GM12875 (cell line): Measurements from ENCODE around the gene MISP.

Source experiments
- H3K4me3 ChIP-seq: one replicate; pipeline ENCODE4 v1.5.1; 2011; ENCODE audit warnings: low read depth, low read length, control low read depth
- CTCF ChIP-seq: IDR thresholded peaks from 2 replicates; pipeline ENCODE4 v1.5.1; 2011; ENCODE audit warnings: low read depth, mild to moderate bottlenecking, control low read depth, inconsistent platforms, low read length, moderate library complexity, borderline replicate concordance; ENCODE audit not compliant: insufficient read depth

Gene MISP

GRCh38 chr19:782185-782877 lies 31.4 kb downstream of the MISP start:
- no peak for TF ChIP-seq CTCF
- no peak overlapping the region for H3K4me3 ChIP-seq

- H3K4me3 ChIP-seq: no peak overlapping the region
- TF ChIP-seq CTCF: no peak
Measured at GRCh38 chr19:782878-783668, 32.2 kb downstream of the MISP start.

- no peak overlapping the region for H3K4me3 ChIP-seq
- no peak for TF ChIP-seq CTCF
Measured at GRCh38 chr19:784541-784940, 33.6 kb downstream of the MISP start.

- TF ChIP-seq CTCF: no peak
Measured at GRCh38 chr19:787536-787935, 36.6 kb downstream of the MISP start.

GRCh38 chr19:788686-788982 lies 37.7 kb downstream of the MISP start:
- TF ChIP-seq CTCF: no peak
- no peak overlapping the region for H3K4me3 ChIP-seq

More at GRCh38 chr19:787536-787935, 36.6 kb downstream of the MISP start:
- no peak overlapping the region for H3K4me3 ChIP-seq

GRCh38 chr19:788983-789700 lies 38.2 kb downstream of the MISP start:
- H3K4me3 ChIP-seq: no peak overlapping the region
- no peak for TF ChIP-seq CTCF
